Stomach (tissue), 4 donors: ENCODE results near the gene TREM1.

Source experiments
- CTCF ChIP-seq, 7 experiments: fragments of 450-650 bp in 4 of 7; fragments of 200-600 bp in 3 of 7; sonication (generic) in 3 of 7; IDR thresholded peaks; one replicate each; pipeline ENCODE4 v1.5.1; 2016 to 2019; ENCODE audit warnings: antibody characterized with exemption in 7 of 7, control low read depth in 2 of 7, mild to moderate bottlenecking in 1 of 7
- EP300 ChIP-seq: sonication (generic); formaldehyde crosslinking; IDR thresholded peaks from one replicate; pipeline ENCODE4 v1.6.1; 2017; ENCODE audit warnings: antibody characterized with exemption
- POLR2A ChIP-seq, 4 donors: fragments of 450-650 bp; IDR thresholded peaks; one replicate each; pipeline ENCODE4 v1.6.1; 2016; ENCODE audit warnings: antibody characterized with exemption in 4 of 4, control low read depth in 2 of 4, mild to moderate bottlenecking in 1 of 4, moderate library complexity in 1 of 4
- POLR2AphosphoS5 ChIP-seq, 3 donors: sonication (generic); formaldehyde crosslinking; IDR thresholded peaks; one replicate each; pipeline ENCODE4 v1.6.1; 2016; ENCODE audit warnings: antibody characterized with exemption in 3 of 3

GRCh38 chr6:41326092-41326491, 39.6 kb upstream of the TREM1 start:
- TF ChIP-seq CTCF (IDR thresholded peaks at IDR 0.05), result no peak
- TF ChIP-seq EP300, result no peak
- no peak for TF ChIP-seq POLR2A (IDR thresholded peaks at IDR 0.05)
- TF ChIP-seq POLR2AphosphoS5 (IDR thresholded peaks at IDR 0.05), result no peak
